HG03432 (cell line): ENCODE data around the gene CREB3L4.
"Not testable (repeated sequence)": the region's sequence is repeated elsewhere in the genome, so short reads cannot be mapped to it uniquely, and the experiment has no call there.

Source experiments
- ATAC-seq: cut with Tn5 transposase; IDR thresholded peaks from one replicate; pipeline ENCODE4 v1.9.1; 2021; ENCODE audit warnings: mild to moderate bottlenecking, moderate library complexity; ENCODE audit not compliant: unreplicated experiment

CREB3L4 gene

DNA sequence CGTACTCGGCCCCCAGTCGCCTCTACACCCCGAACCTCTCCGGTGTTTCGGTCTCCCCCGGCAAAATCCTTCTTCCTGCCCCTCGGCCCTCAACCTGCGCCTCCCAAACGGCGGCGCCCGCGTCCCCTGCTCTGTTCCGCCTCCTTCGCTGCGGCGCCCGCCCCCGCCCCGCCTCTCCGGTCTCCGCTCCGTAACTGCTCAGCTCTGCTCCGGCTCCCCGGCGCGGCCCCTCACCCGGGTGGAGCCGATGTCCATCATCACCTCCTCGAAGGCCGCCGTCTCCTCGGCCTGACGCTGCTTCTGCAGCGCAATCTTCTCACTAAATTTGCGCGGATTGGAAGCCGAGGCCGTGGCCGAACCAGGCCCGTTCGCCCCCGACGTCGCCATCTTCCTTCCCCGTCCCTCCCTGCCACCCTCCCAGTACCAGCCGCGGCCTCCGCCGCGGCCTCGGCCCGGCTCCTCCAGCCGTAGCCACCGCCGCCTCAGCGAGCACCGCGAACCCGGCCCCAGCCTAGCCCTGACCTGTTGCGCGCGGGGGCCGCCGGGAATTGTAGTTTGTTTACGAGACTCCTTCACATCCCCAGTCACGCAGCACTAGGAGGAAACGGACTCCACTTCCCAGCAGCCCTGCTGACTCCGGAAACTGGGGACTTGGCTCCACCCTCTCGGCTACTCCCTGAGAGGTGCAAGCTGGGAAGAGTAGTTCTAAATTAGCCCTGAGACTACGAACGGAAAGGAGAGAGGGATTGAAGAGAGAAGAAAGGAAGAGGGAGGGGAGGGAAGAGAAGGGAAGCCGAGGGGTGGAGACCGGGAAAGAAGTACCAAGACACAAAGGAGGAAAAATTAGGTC lies 9.4 kb upstream of the CREB3L4 start, which contains the start of gene CRTC2:
TSS of gene CRTC2 (minus strand) at position 502 of the 850 bp plus-strand sequence. CDS start at position 387, 115 bp downstream.
- ATAC-seq = peak; percentile 69

DNA sequence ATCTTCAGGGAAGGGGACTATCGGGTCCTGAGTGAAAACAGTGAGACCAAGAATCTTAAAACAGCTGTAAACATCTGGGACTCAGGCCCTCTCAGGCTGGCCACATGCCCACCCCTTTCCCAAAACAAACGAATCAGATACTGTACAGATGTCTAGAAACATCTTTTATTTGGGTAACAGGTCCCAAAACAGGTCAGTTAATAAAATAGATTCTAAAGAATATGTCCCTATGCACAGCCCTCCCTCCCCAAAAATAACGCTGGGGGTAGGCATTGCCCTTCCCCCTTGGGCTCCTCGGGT lies 8.8 kb upstream of the CREB3L4 start:
- no peak for ATAC-seq

DNA sequence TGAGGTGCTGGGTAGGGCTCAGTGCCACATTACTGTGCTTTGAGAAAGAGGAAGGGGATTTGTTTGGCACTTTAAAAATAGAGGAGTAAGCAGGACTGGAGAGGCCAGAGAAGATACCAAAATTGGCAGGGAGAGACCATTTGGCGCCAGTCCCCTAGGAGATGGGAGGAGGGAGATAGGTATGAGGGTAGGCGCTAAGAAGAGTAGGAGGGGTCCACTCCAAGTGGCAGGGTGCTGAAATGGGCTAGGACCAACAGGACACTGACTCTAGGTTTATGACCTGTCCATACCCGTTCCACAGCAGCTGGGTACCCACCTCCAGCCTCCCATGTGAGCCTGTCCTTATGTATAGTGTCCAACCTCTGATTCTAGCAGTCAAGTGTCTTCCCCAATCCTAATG lies 8.2 kb upstream of the CREB3L4 start:
- no peak for ATAC-seq

DNA sequence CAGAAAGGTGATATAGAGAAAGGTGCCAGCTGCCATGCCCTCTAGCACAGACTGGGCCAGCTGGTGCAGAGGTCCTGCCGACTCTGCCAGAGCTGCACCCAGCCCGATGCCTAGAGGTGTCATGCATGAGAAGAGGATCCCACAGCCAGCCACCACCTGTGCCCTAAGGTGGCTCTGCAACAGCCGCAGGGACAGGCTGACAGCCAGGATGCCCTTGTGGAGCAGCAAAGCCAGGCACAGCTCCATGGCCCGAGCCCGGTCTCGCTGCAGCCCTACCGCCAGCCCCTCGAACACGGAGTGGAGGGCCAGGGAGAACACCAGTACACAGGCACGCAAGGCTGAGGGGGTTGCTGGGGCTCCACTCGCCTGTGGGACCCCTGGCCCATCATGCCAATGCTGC lies 7.5 kb upstream of the CREB3L4 start:
- no peak for ATAC-seq

DNA sequence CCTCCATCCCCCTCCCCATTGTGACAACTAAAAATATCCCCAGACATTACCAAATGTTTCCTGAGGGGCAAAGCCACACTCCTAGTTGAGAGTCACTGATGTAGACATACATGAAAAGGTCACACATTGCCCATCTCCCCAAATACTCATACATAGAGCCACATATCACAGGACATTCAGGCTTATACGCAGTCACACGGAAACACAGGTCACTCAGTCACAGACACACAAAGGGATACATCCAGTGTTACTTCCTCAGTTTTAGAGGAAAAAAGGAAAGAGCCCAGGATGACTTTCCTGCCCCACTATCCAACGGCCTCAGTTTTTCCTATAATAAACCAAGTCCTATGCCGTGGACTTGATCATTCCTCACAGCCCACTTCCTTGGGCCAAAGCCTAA lies 6.3 kb upstream of the CREB3L4 start:
- ATAC-seq = no peak

DNA sequence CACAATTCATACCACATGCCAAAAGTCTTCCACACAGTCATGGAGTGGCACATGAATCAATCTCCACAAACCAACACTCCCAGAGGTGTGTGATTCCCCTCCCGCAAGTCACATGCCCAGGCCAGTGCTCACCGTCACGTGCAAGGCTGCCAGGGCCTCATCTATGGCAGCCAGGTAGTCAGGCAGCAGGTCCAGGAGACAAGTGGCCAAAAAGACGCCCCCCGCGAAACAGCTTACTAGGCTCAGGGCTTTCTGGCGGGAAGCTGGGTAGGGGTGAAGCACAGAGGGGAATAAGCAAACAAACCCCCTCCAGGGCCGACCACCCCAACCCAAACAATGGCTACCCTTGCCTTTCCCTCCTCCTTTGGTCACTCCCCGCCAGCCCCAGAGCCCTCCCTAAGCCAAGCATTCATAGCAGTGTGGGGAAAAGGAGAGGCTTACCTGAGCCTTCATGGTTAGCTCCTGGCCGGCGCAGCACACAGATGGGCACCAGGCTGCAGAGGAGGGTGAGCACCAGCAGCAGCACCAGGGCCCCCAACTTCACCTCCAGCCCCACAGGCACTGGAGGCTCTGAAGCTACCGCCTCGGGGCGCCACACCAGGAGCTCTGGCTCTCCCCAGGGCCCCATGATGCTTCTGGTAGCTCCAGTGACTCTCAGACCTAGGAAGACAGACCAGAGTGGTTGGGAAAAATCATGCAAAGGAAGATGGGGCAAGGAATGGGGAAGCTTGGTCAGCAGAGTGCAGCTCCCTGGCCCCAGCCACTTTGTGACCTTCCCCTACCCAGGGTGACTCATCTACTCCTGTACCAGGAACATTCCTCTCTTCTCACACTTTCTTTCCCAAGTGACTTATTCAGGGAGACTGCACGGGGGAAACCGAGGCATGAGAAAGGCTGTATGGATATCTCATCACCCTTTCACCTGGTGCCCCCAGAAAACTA lies 5.3 kb upstream of the CREB3L4 start:
- ATAC-seq = no peak

DNA sequence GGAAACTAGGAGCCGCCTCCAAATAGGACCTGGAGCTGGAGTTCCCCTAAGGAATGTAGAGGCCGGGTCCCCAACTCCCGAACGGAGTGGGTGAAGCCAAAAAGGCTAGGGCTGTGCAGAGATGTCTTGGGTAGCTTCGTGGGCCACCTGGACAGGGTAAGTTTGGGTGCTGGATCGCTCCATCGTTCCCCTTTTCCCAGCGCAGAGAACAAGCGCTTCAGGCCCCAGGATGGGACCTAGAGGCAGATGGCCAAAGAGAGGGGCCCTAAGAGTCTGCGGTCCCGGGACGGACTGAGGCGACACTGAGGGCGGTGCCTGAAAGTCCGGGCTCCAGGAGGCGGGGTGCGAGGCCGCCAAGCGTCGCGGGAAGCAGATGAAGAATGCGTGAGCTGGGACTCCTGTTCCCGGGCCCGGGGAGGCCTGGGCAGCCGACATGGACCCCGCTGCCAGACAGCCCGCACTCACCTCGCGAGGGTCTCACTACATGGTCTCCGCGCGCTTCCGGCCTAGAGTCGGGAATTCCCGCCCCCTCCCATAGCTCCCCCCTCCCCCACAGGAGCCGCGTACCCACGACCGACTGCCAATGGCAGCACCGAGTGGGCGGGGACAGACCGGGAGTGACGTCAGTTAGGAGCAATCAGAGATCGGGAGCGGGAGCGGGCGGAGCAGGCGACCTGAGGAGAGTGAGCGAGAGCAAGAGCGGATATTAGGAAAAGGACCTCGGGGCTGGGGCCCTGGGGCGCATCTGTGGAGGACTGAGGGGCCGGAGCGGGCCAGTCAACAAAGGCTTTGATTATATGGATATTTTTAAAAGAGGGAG lies 4.5 kb upstream of the CREB3L4 start, which contains the start of gene SLC39A1:
TSS of gene SLC39A1 (minus strand) at position 508 of the 820 bp plus-strand sequence. CDS start 822 bp downstream, outside the sequence.
- ATAC-seq = peak; percentile 50

DNA sequence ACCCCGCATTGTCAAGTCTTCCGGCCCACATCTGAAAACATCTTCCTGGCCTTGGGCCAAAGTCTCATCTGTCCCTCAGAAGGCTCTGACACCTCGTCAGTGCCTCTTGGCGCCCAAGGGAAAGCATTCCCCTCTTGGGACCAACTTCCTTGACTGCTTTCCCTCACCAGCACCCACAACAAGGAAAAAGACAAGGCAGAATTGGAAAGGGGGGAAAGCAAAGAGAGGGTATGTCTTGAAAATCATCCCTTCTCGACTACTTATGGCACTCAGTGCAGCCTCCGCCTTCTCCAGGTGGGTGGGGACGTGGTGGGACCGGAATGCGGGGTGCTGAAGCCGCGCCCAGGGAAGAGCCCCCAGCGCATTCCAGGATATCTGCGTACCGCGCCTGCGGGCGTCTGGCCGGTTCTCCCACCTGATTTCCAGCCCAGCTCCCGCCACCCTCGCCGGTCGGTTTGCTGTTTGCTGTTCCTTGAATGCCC lies 3.8 kb upstream of the CREB3L4 start:
- ATAC-seq = no peak

DNA sequence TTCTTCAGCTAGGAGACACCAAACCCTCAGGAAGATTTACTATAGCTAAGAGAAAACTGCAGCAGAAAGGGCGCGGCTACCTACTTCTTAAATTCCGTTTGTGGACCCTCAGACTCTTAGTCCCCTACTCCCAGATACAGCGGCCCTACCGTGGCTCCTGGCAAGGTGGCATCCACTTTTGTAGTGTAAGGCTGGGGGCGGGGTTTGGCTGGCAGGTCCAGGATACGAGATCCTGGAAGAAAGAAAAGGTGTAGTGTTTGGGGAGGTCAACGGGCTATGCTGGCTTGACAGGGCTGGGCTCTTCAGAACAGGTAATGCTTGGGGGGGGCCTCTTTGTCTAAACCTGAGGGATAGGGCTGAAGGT lies 280 bp downstream of the CREB3L4 start:
- ATAC-seq = no peak

DNA sequence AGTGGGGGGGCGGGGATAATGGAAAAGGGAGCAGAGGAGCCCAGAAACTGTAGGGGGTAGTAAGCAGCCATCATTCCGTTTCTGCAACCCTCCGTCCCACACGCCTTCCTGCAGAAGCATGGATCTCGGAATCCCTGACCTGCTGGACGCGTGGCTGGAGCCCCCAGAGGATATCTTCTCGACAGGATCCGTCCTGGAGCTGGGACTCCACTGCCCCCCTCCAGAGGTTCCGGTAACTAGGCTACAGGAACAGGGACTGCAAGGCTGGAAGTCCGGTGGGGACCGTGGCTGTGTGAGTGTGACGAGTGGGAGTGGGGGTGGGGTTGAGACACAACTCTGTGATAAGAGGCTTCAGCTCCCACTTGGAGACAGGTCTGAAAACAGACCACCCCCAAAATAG lies 706 bp downstream of the CREB3L4 start:
- no peak for ATAC-seq

DNA sequence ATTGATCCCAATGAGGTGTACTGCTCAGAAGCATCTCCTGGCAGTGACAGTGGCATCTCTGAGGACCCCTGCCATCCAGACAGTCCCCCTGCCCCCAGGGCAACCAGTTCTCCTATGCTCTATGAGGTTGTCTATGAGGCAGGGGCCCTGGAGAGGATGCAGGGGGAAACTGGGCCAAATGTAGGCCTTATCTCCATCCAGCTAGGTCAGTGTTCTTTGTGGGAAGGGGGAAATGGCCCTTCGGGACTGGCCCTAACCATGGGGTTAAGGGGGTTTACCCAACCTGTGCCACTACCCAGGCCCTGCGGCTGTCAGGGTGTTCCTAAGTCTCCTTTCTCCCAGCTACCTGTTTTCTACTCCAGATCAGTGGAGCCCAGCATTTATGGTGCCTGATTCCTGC lies 1.3 kb downstream of the CREB3L4 start:
- ATAC-seq = no peak

DNA sequence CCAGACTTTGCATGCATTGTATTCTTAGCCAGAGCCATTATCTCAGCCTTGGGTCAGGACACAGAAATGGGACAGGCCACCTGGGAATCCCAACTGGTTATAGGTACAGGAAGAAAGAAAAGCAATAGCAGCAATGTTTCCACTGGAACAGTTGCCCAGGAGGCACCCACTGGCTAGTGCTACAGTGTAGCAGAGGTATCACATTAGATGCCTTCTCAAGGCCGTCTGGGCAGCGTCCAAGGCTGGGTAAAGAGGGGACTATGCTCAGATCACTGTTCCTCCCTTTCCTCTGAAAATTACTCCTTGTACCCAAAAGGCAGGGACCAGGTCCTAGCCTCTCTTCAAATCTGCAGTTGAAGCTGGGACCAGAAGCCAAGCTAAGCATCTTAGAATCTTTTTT lies 2.6 kb downstream of the CREB3L4 start:
- no peak for ATAC-seq

DNA sequence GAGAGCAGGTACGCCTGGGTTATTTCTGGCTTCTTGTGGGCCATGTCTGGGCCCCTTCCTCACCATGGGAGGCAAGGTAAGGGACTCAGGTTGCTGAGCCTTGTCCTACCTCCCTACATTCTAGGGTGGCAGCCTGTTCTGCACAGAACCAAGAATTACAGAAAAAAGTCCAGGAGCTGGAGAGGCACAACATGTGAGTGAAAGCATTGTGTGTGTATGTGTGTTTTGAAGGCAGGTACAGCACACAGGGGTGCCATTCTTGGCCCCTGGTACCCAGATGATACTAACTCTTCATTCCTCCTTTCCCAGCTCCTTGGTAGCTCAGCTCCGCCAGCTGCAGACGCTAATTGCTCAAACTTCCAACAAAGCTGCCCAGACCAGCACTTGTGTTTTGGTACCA lies 5.4 kb downstream of the CREB3L4 start:
- no peak for ATAC-seq

DNA sequence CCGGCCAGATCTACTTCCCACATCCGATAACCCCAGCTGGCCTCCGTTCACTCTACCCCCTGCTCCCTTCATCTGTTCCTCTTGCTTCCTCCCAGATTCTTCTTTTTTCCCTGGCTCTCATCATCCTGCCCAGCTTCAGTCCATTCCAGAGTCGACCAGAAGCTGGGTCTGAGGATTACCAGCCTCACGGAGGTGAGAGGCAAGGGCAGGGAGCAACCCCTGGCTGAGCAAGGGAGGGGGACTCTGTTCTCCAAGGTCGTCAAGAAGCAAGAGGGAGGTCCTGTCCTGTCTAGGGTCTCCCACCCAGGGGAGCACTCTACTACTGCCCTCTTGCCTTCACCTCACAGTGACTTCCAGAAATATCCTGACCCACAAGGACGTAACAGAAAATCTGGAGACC lies 5.8 kb downstream of the CREB3L4 start:
- no peak for ATAC-seq

DNA sequence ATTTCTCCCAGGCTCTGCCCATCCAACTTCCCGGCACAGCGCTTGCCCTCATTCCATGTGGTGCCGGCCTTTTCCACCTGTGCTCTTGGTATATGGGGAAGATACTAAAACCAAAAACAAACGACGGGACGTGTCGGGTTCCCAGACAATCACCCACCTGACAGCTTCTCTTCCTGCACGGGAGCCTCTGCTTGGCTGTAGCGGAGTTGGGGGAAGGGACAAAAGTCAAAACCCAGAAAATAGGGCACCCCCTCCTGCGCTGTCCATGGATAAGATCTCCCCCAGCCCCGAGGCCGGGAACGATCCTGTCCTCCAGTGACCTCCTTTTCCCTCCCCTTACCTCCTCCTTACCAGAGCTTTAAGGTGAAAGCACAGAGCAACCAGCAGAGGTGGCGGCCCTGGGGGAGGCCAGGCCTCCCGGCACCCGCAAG lies 9.1 kb downstream of the CREB3L4 start:
- no peak for ATAC-seq

DNA sequence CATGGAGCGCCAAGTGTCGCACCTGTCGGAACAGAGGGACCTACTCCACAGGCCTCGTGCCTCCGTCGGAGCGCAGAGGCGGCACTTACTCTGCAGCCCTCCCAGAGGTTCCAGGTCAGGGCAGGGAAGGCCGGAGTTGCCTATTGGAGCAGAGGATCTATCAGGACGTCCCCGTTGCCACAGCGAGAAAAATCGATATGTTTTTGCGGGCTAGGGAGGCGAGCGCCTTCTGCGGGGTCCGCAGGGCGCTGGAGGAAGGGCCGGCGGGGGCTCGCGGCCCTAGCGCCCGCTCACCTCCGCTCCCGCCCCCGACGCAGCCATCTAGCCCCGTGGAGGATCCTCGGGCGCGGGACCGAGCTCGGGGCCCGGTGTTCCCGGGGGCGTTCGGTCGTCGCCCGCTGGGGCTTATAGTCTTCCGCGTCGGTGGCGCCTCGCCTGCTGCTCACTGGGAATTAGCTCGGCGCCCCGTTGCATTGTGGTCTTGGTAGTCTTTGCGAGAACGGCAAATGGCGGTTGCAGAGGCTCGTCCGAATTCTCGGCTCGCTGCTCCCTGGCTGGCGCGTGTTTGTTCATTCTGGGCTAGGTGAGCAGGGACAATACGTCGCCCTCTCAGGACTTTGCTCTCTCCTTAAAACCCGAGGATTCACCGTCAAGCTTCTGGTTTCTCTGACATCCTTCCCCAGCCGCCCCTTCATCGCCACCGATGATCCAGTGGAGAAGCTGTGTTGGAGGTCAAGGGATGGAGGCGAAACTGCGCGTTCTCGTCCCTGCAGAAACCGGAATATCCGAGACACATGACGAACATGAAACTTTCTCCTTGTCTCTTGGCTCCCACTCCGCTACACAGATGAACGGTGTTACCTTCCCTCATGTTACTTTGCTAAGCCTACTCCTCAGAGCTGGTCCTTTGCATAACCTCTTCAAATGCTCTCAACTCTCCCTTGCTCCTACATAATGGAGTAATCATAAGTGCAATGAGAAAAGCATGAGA lies 9.8 kb downstream of the CREB3L4 start, which contains the start of gene JTB:
TSS of gene JTB (minus strand) at position 425 of the 991 bp plus-strand sequence. CDS start at position 3, 422 bp downstream.
- peak; percentile 85 for ATAC-seq

DNA sequence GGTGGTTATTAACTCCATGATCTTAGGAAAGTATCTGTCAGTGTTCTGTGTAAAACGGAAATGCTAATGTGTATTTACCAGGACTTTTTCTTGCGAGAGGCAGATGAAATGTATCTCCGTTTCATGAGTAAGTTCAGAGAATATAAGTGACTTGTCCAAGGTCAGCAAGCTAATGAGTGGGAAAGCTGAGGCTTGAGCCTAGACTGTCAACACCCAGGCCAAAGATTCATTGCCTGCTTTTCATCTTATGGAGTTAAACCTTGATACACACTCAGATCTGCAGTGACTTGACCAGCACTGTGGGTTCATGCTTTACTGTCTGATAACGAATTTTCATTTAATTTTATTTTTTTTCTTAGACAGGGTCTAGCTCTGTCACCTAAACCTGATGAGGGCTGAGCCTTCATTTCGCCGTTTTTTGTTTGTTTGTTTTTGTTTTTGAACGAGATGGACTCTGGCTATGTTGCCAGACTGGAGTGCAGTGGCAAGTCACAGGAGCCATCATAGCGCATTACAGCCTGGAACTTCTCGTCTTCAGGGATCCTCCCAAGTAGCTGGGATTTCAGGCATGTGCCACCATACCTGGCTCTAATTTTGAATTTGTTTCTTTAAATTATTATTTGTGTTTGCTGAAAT lies 10.7 kb downstream of the CREB3L4 start:
- ATAC-seq = no peak

DNA sequence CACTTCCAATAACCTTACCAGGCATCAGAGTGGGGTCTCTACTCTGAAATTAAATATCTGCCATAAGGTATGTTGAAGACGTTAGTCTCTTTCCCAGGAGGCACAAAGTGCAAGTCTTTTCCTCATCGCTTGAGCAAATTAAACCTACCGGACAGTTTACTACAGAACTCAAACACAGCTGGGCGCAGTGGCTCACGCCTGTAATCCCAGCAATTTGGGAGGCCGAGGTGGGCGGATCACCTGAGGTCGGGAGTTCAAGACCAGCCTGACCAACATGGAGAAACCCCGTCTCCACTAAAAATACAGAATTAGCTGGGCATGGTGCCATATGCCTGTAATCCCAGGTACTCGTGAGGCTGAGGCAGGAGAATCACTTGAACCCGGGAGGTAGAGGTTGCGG lies 11.4 kb downstream of the CREB3L4 start:
- not testable (repeated sequence) for ATAC-seq

DNA sequence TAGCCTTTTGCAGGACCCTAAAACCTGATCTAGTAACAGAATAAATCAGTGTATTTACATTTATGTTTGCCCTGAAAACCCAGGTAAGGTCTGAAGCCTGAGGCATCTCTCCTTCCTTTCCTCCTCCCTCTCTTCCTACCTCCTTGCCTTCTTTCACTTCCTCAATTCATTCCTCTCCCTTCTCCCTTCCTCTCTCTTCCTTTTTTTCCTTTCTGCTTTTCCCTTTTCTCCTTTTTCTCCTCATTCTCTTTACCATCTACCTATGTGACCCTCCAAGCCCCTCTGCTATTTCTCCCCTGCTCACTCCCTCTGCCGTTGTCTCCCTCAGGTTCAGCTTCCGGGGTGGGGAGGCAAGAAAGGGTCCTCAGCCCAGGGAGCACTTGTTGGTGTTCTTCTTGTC lies 14.0 kb downstream of the CREB3L4 start:
- ATAC-seq = not testable (repeated sequence)
